Stimulated activated memory B cell treated with anti-CD40 and anti-IgM and Interleukin-4, amounts not matched to agents 10 μg/mL and 1 μg/mL and 100 μg/mL, for 72 hours (primary cell): ENCODE data around the gene EVPLL.
"Not testable (repeated sequence)": the region's sequence is repeated elsewhere in the genome, so short reads cannot be mapped to it uniquely, and the experiment has no call there.

Experiments used
- ATAC-seq: fragments of 150-1000 bp; cut with Tn5 transposase; 2 replicates; pipeline ENCODE4 v1.10.0; 2021
- H3K27ac Mint-ChIP-seq: one replicate; pipeline ENCODE4 v1.8.0; 2022; ENCODE audit warnings: mild to moderate bottlenecking, mixed read lengths
- H3K27me3 Mint-ChIP-seq: one replicate; pipeline ENCODE4 v1.8.0; 2022; ENCODE audit warnings: mixed read lengths
- H3K36me3 Mint-ChIP-seq: one replicate; pipeline ENCODE4 v1.8.0; 2022; ENCODE audit warnings: mixed read lengths
- H3K4me1 Mint-ChIP-seq: one replicate; pipeline ENCODE4 v1.8.0; 2022; ENCODE audit warnings: mixed read lengths
- H3K4me3 Mint-ChIP-seq: one replicate; pipeline ENCODE4 v1.8.0; 2022; ENCODE audit warnings: mild to moderate bottlenecking, moderate library complexity, mixed read lengths
- H3K9me3 Mint-ChIP-seq: one replicate; pipeline ENCODE4 v1.8.0; 2022; ENCODE audit warnings: mixed read lengths

EVPLL gene

GRCh38 chr17:18368946-18369345 lies 8.6 kb upstream of the EVPLL start:
- ATAC-seq: no peak
- Mint-ChIP-seq H3K4me1 (peaks cover 6% of the 10 kb centered on the region), H3K9me3 (no peaks in the 10 kb centered on the region), H3K27ac (no peak overlapping the region), H3K36me3 (no peaks in the 10 kb centered on the region), H3K4me3 (no peak overlapping the region), H3K27me3 (peaks cover 29% of the 10 kb centered on the region)

GRCh38 chr17:18370761-18371160 lies 6.8 kb upstream of the EVPLL start:
- H3K27me3 Mint-ChIP-seq: peaks cover 29% of the 10 kb centered on the region
- no peaks in the 10 kb centered on the region for H3K36me3 Mint-ChIP-seq
- no peak for ATAC-seq
- H3K9me3 Mint-ChIP-seq: peaks cover 6% of the 10 kb centered on the region
- H3K27ac Mint-ChIP-seq: no peak overlapping the region
- no peak overlapping the region for H3K4me3 Mint-ChIP-seq
- H3K4me1 Mint-ChIP-seq: peaks cover 6% of the 10 kb centered on the region

- H3K27me3 Mint-ChIP-seq: peaks cover 29% of the 10 kb centered on the region
- no peak overlapping the region for H3K4me3 Mint-ChIP-seq
- H3K9me3 Mint-ChIP-seq: peaks cover 6% of the 10 kb centered on the region
These were observed 6.1 kb upstream of the EVPLL start for GRCh38 chr17:18371455-18371854.

GRCh38 chr17:18373181-18373580 lies 4.4 kb upstream of the EVPLL start:
- not testable (repeated sequence) for H3K9me3 Mint-ChIP-seq, H3K27ac Mint-ChIP-seq, H3K36me3 Mint-ChIP-seq, H3K4me3 Mint-ChIP-seq, ATAC-seq
- H3K4me1 Mint-ChIP-seq: peaks cover 20% of the 10 kb centered on the region
- H3K27me3 Mint-ChIP-seq: peaks cover 35% of the 10 kb centered on the region

More at GRCh38 chr17:18371455-18371854, 6.1 kb upstream of the EVPLL start:
- peak; percentile 36 for ATAC-seq
- Mint-ChIP-seq H3K4me1 (peaks cover 6% of the 10 kb centered on the region), H3K27ac (no peak overlapping the region), H3K36me3 (no peaks in the 10 kb centered on the region)

- H3K4me1 Mint-ChIP-seq: peaks cover 20% of the 10 kb centered on the region
- no peak overlapping the region for H3K4me3 Mint-ChIP-seq
- no peak for ATAC-seq
These were observed 3.4 kb upstream of the EVPLL start for GRCh38 chr17:18374216-18374615.

GRCh38 chr17:18378205-18378505 lies 577 bp downstream of the EVPLL start:
- H3K27ac Mint-ChIP-seq: peak overlapping the region; percentile 68
- H3K9me3 Mint-ChIP-seq: peaks cover 6% of the 10 kb centered on the region
- H3K27me3 Mint-ChIP-seq: peaks cover 55% of the 10 kb centered on the region
- H3K4me1 Mint-ChIP-seq: peaks cover 26% of the 10 kb centered on the region
- H3K36me3 Mint-ChIP-seq: no peaks in the 10 kb centered on the region
- no peak overlapping the region for H3K4me3 Mint-ChIP-seq
- ATAC-seq: no peak

More at GRCh38 chr17:18374216-18374615, 3.4 kb upstream of the EVPLL start:
- no peak overlapping the region for H3K27ac Mint-ChIP-seq
- H3K27me3 Mint-ChIP-seq: peaks cover 45% of the 10 kb centered on the region
- peaks cover 6% of the 10 kb centered on the region for H3K9me3 Mint-ChIP-seq
- no peaks in the 10 kb centered on the region for H3K36me3 Mint-ChIP-seq

GRCh38 chr17:18378614-18379013 lies 1.0 kb downstream of the EVPLL start:
- peaks cover 26% of the 10 kb centered on the region for H3K4me1 Mint-ChIP-seq
- H3K27me3 Mint-ChIP-seq: peaks cover 60% of the 10 kb centered on the region
- not testable (repeated sequence) for ATAC-seq, H3K27ac Mint-ChIP-seq, H3K9me3 Mint-ChIP-seq, H3K4me3 Mint-ChIP-seq, H3K36me3 Mint-ChIP-seq

- no peak for ATAC-seq
- H3K4me3 Mint-ChIP-seq: no peak overlapping the region
- H3K27me3 Mint-ChIP-seq: peaks cover 66% of the 10 kb centered on the region
- peaks cover 6% of the 10 kb centered on the region for H3K9me3 Mint-ChIP-seq
- peaks cover 26% of the 10 kb centered on the region for H3K4me1 Mint-ChIP-seq
- no peaks in the 10 kb centered on the region for H3K36me3 Mint-ChIP-seq
- H3K27ac Mint-ChIP-seq: no peak overlapping the region
These were observed 1.9 kb downstream of the EVPLL start for GRCh38 chr17:18379246-18380146.

GRCh38 chr17:18380471-18381157 lies 3.0 kb downstream of the EVPLL start:
- no peak overlapping the region for H3K4me3 Mint-ChIP-seq
- H3K27ac Mint-ChIP-seq: no peak overlapping the region
- ATAC-seq: no peak
- H3K27me3 Mint-ChIP-seq: peaks cover 69% of the 10 kb centered on the region
- H3K4me1 Mint-ChIP-seq: peaks cover 26% of the 10 kb centered on the region
- no peaks in the 10 kb centered on the region for H3K36me3 Mint-ChIP-seq
- no peaks in the 10 kb centered on the region for H3K9me3 Mint-ChIP-seq

GRCh38 chr17:18381158-18381952 lies 3.8 kb downstream of the EVPLL start:
- Mint-ChIP-seq H3K27ac (no peak overlapping the region), H3K4me3 (no peak overlapping the region)

GRCh38 chr17:18381953-18382245 lies 4.3 kb downstream of the EVPLL start:
- Mint-ChIP-seq H3K27ac (no peak overlapping the region), H3K4me3 (no peak overlapping the region), H3K4me1 (peaks cover 24% of the 10 kb centered on the region), H3K36me3 (no peaks in the 10 kb centered on the region), H3K9me3 (no peaks in the 10 kb centered on the region), H3K27me3 (peaks cover 69% of the 10 kb centered on the region)
- no peak for ATAC-seq

More at GRCh38 chr17:18381158-18381952, 3.8 kb downstream of the EVPLL start:
- H3K4me1 Mint-ChIP-seq: peaks cover 26% of the 10 kb centered on the region
- H3K27me3 Mint-ChIP-seq: peaks cover 69% of the 10 kb centered on the region
- H3K9me3 Mint-ChIP-seq: no peaks in the 10 kb centered on the region
- H3K36me3 Mint-ChIP-seq: no peaks in the 10 kb centered on the region
- no peak for ATAC-seq

- ATAC-seq: peak; percentile 2
- Mint-ChIP-seq H3K36me3 (no peaks in the 10 kb centered on the region), H3K4me3 (peak overlapping the region; percentile 21), H3K4me1 (peaks cover 18% of the 10 kb centered on the region), H3K27ac (no peak overlapping the region), H3K27me3 (peaks cover 69% of the 10 kb centered on the region), H3K9me3 (no peaks in the 10 kb centered on the region)
These were observed 5.0 kb downstream of the EVPLL start for GRCh38 chr17:18382441-18383078.

GRCh38 chr17:18383079-18383481 lies 5.5 kb downstream of the EVPLL start:
- H3K36me3 Mint-ChIP-seq, H3K9me3 Mint-ChIP-seq, H3K27ac Mint-ChIP-seq: not testable (repeated sequence)
- Mint-ChIP-seq H3K4me1 (peaks cover 13% of the 10 kb centered on the region), H3K4me3 (peak overlapping the region; percentile 21), H3K27me3 (peaks cover 65% of the 10 kb centered on the region)
- ATAC-seq: peak; percentile 24

- H3K4me1 Mint-ChIP-seq: peaks cover 17% of the 10 kb centered on the region
- ATAC-seq, H3K27ac Mint-ChIP-seq, H3K4me3 Mint-ChIP-seq, H3K9me3 Mint-ChIP-seq, H3K36me3 Mint-ChIP-seq: not testable (repeated sequence)
- peaks cover 53% of the 10 kb centered on the region for H3K27me3 Mint-ChIP-seq
These were observed 6.7 kb downstream of the EVPLL start for GRCh38 chr17:18384271-18384670.

- H3K4me3 Mint-ChIP-seq, H3K27ac Mint-ChIP-seq, H3K36me3 Mint-ChIP-seq, ATAC-seq, H3K9me3 Mint-ChIP-seq, H3K4me1 Mint-ChIP-seq: not testable (repeated sequence)
- peaks cover 36% of the 10 kb centered on the region for H3K27me3 Mint-ChIP-seq
These were observed 10.0 kb downstream of the EVPLL start for GRCh38 chr17:18387583-18387982.
